Neural progenitor cell (in vitro differentiated cells): ENCODE results near the gene CRIM1. TPM values are rescaled to one million over a fixed set of nuclear protein-coding genes. Genes with fewer than 3 reads are reported as not detected.

Experiments
- DNase-seq: peaks from one replicate; pipeline ENCODE4 v3.0.0-alpha.2; 2016; ENCODE audit warnings: low spot score
- H2AFZ ChIP-seq: fragments of 200-600 bp; sonication (generic); replicated peaks from 2 replicates; pipeline ENCODE4 v1.6.1; 2016; ENCODE audit warnings: antibody characterized with exemption
- H3F3A ChIP-seq: fragments of 200-600 bp; sonication (generic); 2 replicates; pipeline ENCODE4 v1.6.1; 2016; ENCODE audit warnings: antibody characterized with exemption, low read depth
- H3K27ac ChIP-seq: fragments of 200-600 bp; sonication (generic); 2 replicates; pipeline ENCODE4 v1.5.1; 2016; ENCODE audit warnings: mild to moderate bottlenecking
- H3K27me3 ChIP-seq: fragments of 200-600 bp; sonication (generic); 2 replicates; pipeline ENCODE4 v1.6.1; 2016; ENCODE audit warnings: mild to moderate bottlenecking, moderate library complexity
- H3K36me3 ChIP-seq: fragments of 200-600 bp; sonication (generic); 2 replicates; pipeline ENCODE4 v1.5.1; 2016
- H3K4me1 ChIP-seq: fragments of 200-600 bp; sonication (generic); 2 replicates; pipeline ENCODE4 v1.6.1; 2016; ENCODE audit warnings: mixed run types
- H3K4me2 ChIP-seq: fragments of 200-600 bp; sonication (generic); 2 replicates; pipeline ENCODE4 v1.6.1; 2016
- H3K4me3 ChIP-seq: fragments of 200-600 bp; sonication (generic); 2 replicates; pipeline ENCODE4 v1.5.1; 2016
- H3K79me2 ChIP-seq: fragments of 200-600 bp; sonication (generic); 2 replicates; pipeline ENCODE4 v1.6.1; 2016; ENCODE audit warnings: low read depth
- H3K9ac ChIP-seq: fragments of 200-600 bp; sonication (generic); 2 replicates; pipeline ENCODE4 v1.6.1; 2016
- H3K9me3 ChIP-seq: fragments of 200-600 bp; sonication (generic); 2 replicates; pipeline ENCODE4 v1.5.1; 2016; ENCODE audit warnings: low read depth
- H4K20me1 ChIP-seq: fragments of 200-600 bp; sonication (generic); 2 replicates; pipeline ENCODE4 v1.6.1; 2016; ENCODE audit warnings: low read depth
- H3K27ac Mint-ChIP-seq: 3 replicates; pipeline ENCODE4 v1.8.0; 2021; ENCODE audit warnings: mixed read lengths
- H3K27me3 Mint-ChIP-seq: 2 replicates; pipeline ENCODE4 v1.8.0; 2022; ENCODE audit warnings: low read depth, mild to moderate bottlenecking, inconsistent platforms, moderate library complexity, mixed read lengths; ENCODE audit not compliant: insufficient read depth
- H3K36me3 Mint-ChIP-seq: 3 replicates; pipeline ENCODE4 v1.8.0; 2021; ENCODE audit warnings: mixed read lengths
- H3K4me1 Mint-ChIP-seq: 3 replicates; pipeline ENCODE4 v1.8.0; 2021; ENCODE audit warnings: mixed read lengths
- H3K4me3 Mint-ChIP-seq: 3 replicates; pipeline ENCODE4 v1.8.0; 2021; ENCODE audit warnings: mild to moderate bottlenecking, moderate library complexity, mixed read lengths
- H3K9me3 Mint-ChIP-seq: 3 replicates; pipeline ENCODE4 v1.8.0; 2020; ENCODE audit warnings: mixed read lengths
- CTCF ChIP-seq: fragments of 200-600 bp; sonication (generic); IDR thresholded peaks from 2 replicates; pipeline ENCODE4 v1.5.1; 2017; ENCODE audit warnings: antibody characterized with exemption, mild to moderate bottlenecking
- EZH2 ChIP-seq: fragments of 200-600 bp; sonication (generic); IDR thresholded peaks from 2 replicates; pipeline ENCODE4 v1.6.1; 2017; ENCODE audit warnings: antibody characterized with exemption, mild to moderate bottlenecking, moderate library complexity
- EZH2phosphoT487 ChIP-seq: fragments of 200-600 bp; sonication (generic); IDR thresholded peaks from 2 replicates; pipeline ENCODE4 v1.6.1; 2017; ENCODE audit warnings: antibody characterized with exemption
- total RNA-seq: library from RNA; depleted of rRNA; stranded (reverse); fragments of >200 nt; gene quantifications from 2 replicates; pipeline ENCODE4 v1.2.3, GENCODE V29; 2015; ENCODE audit warnings: low replicate concordance

CRIM1 gene
- total RNA-seq, 1 donor from 2014 or later: 4.9 TPM

- DNase-seq: no peak
- Histone ChIP-seq H4K20me1 (no peaks in the 10 kb centered on the region), H3K79me2 (peaks cover 7% of the 10 kb centered on the region), H3K27ac (no peak overlapping the region), H3K4me3 (no peak overlapping the region), H3K27me3 (no peaks in the 10 kb centered on the region), H3K9me3 (no peaks in the 10 kb centered on the region), H2AFZ (no peak overlapping the region), H3F3A (no peaks in the 10 kb centered on the region), H3K9ac (no peak overlapping the region), H3K4me2 (no peak overlapping the region), H3K4me1 (peaks cover 13% of the 10 kb centered on the region), H3K36me3 (no peaks in the 10 kb centered on the region)
- Mint-ChIP-seq H3K27ac (no peak overlapping the region), H3K36me3 (peaks cover 4% of the 10 kb centered on the region), H3K27me3 (peaks cover 2% of the 10 kb centered on the region), H3K4me1 (peaks cover 17% of the 10 kb centered on the region), H3K9me3 (no peaks in the 10 kb centered on the region), H3K4me3 (no peak overlapping the region)
- TF ChIP-seq EZH2phosphoT487: no peak
These were observed 65.1 kb downstream of the CRIM1 start for GRCh38 chr2:36420569-36421181.

- Mint-ChIP-seq H3K27ac (no peak overlapping the region), H3K27me3 (peaks cover 2% of the 10 kb centered on the region), H3K4me1 (peaks cover 17% of the 10 kb centered on the region), H3K9me3 (no peaks in the 10 kb centered on the region), H3K36me3 (peaks cover 4% of the 10 kb centered on the region), H3K4me3 (no peak overlapping the region)
- TF ChIP-seq EZH2: no peak
- TF ChIP-seq EZH2phosphoT487: no peak
- TF ChIP-seq CTCF: no peak
- Histone ChIP-seq H3F3A (no peaks in the 10 kb centered on the region), H3K27ac (peak overlapping the region; percentile 1), H3K9me3 (no peaks in the 10 kb centered on the region), H3K79me2 (peaks cover 7% of the 10 kb centered on the region), H3K4me3 (no peak overlapping the region), H2AFZ (no peak overlapping the region), H3K36me3 (no peaks in the 10 kb centered on the region), H3K9ac (no peak overlapping the region), H3K4me2 (no peak overlapping the region), H3K27me3 (no peaks in the 10 kb centered on the region), H4K20me1 (no peaks in the 10 kb centered on the region), H3K4me1 (peaks cover 13% of the 10 kb centered on the region)
- DNase-seq: no peak
These were observed 65.8 kb downstream of the CRIM1 start for GRCh38 chr2:36421379-36421778.

GRCh38 chr2:36423172-36423571 lies 67.6 kb downstream of the CRIM1 start:
- Mint-ChIP-seq H3K36me3 (peaks cover 4% of the 10 kb centered on the region), H3K9me3 (no peaks in the 10 kb centered on the region), H3K27ac (no peak overlapping the region), H3K4me1 (peaks cover 20% of the 10 kb centered on the region), H3K27me3 (peaks cover 2% of the 10 kb centered on the region), H3K4me3 (no peak overlapping the region)
- no peaks in the 10 kb centered on the region for H4K20me1 ChIP-seq
- TF ChIP-seq CTCF: no peak
- TF ChIP-seq EZH2phosphoT487: no peak
- TF ChIP-seq EZH2: no peak
- no peaks in the 10 kb centered on the region for H3F3A ChIP-seq
- H3K27ac ChIP-seq: no peak overlapping the region
- peaks cover 7% of the 10 kb centered on the region for H3K79me2 ChIP-seq
- H3K4me3 ChIP-seq: no peak overlapping the region
- H3K9me3 ChIP-seq: no peaks in the 10 kb centered on the region
- H3K4me1 ChIP-seq: peaks cover 13% of the 10 kb centered on the region
- no peak overlapping the region for H3K9ac ChIP-seq
- H2AFZ ChIP-seq: no peak overlapping the region
- H3K27me3 ChIP-seq: no peaks in the 10 kb centered on the region
- H3K36me3 ChIP-seq: no peaks in the 10 kb centered on the region
- no peak for DNase-seq
- no peak overlapping the region for H3K4me2 ChIP-seq

- peaks cover 7% of the 10 kb centered on the region for H3K79me2 ChIP-seq
- no peak overlapping the region for H3K27ac ChIP-seq
- no peak overlapping the region for H2AFZ ChIP-seq
- H3K4me3 Mint-ChIP-seq: no peak overlapping the region
- peaks cover 2% of the 10 kb centered on the region for H3K27me3 Mint-ChIP-seq
- H3K4me3 ChIP-seq: no peak overlapping the region
- no peak overlapping the region for H3K27ac Mint-ChIP-seq
- no peak overlapping the region for H3K9ac ChIP-seq
- H3K36me3 ChIP-seq: no peaks in the 10 kb centered on the region
- no peaks in the 10 kb centered on the region for H3K9me3 ChIP-seq
- H3K4me1 Mint-ChIP-seq: peaks cover 20% of the 10 kb centered on the region
- H4K20me1 ChIP-seq: no peaks in the 10 kb centered on the region
- no peak overlapping the region for H3K4me2 ChIP-seq
- H3K36me3 Mint-ChIP-seq: peaks cover 5% of the 10 kb centered on the region
- peaks cover 13% of the 10 kb centered on the region for H3K4me1 ChIP-seq
- no peaks in the 10 kb centered on the region for H3K9me3 Mint-ChIP-seq
- H3F3A ChIP-seq: no peaks in the 10 kb centered on the region
- no peak for DNase-seq
- no peaks in the 10 kb centered on the region for H3K27me3 ChIP-seq
- TF ChIP-seq EZH2: no peak
- no peak for TF ChIP-seq EZH2phosphoT487
- TF ChIP-seq CTCF: no peak
These were observed 68.1 kb downstream of the CRIM1 start for GRCh38 chr2:36423619-36424120.
